HepG2 (cell line): Measurements from ENCODE around the gene AHSG. TPM values are rescaled to one million over a fixed set of nuclear protein-coding genes. Genes with fewer than 3 reads are reported as not detected.

ENCODE experiments used
- GATAD2A ChIP-seq: IDR thresholded peaks from 2 replicates; pipeline ENCODE4 v1.6.1; 2016
- GTF2F1 ChIP-seq: fragments of 150-350 bp; IDR thresholded peaks from 2 replicates; pipeline ENCODE4 v1.6.1; 2014; ENCODE audit warnings: low read length
- KDM5B ChIP-seq: sonication (generic); formaldehyde crosslinking; IDR thresholded peaks from 2 replicates; pipeline ENCODE4 v1.4.0; 2020; ENCODE audit warnings: missing genetic modification reagents, mild to moderate bottlenecking, borderline replicate concordance
- MEIS2 ChIP-seq: sonication (generic); formaldehyde crosslinking; IDR thresholded peaks from 2 replicates; pipeline ENCODE4 v1.9.0; 2021; ENCODE audit warnings: mild to moderate bottlenecking, missing genetic modification reagents
- NFYC ChIP-seq: IDR thresholded peaks from 2 replicates; pipeline ENCODE4 v1.6.1; 2016; ENCODE audit warnings: missing genetic modification reagents, missing compliant biosample characterization
- SAP130 ChIP-seq: IDR thresholded peaks from 2 replicates; pipeline ENCODE4 v1.6.1; 2016; ENCODE audit warnings: low read depth
- SKI ChIP-seq: fragments of 450-650 bp; IDR thresholded peaks from one replicate; pipeline ENCODE4 v1.6.1; 2018; ENCODE audit warnings: mild to moderate bottlenecking; ENCODE audit not compliant: partially characterized antibody
- TCF7L2 ChIP-seq: IDR thresholded peaks from 2 replicates; pipeline ENCODE4 v1.6.1; 2011; ENCODE audit warnings: mild to moderate bottlenecking, low read depth, low read length, moderate library complexity
- ZNF121 ChIP-seq: sonication (generic); formaldehyde crosslinking; IDR thresholded peaks from 2 replicates; pipeline ENCODE4 v1.5.0; 2020; ENCODE audit warnings: mild to moderate bottlenecking, missing genetic modification reagents
- ZNF251 ChIP-seq: sonication (generic); formaldehyde crosslinking; IDR thresholded peaks from 2 replicates; pipeline ENCODE4 v1.9.0; 2021; ENCODE audit warnings: mild to moderate bottlenecking, missing genetic modification reagents
- ZNF260 ChIP-seq: sonication (generic); formaldehyde crosslinking; IDR thresholded peaks from 2 replicates; pipeline ENCODE4 v1.4.0; 2020; ENCODE audit warnings: missing genetic modification reagents, low read depth, mild to moderate bottlenecking, borderline replicate concordance
- ZNF296 ChIP-seq: sonication (generic); formaldehyde crosslinking; conservative IDR thresholded peaks from 2 replicates; pipeline ENCODE4 v1.5.0; 2020; ENCODE audit warnings: mild to moderate bottlenecking, missing genetic modification reagents
- ZNF619 ChIP-seq: sonication (generic); formaldehyde crosslinking; IDR thresholded peaks from 2 replicates; pipeline ENCODE4 v1.4.0; 2020; ENCODE audit warnings: mild to moderate bottlenecking, missing genetic modification reagents
- ZNF749 ChIP-seq: sonication (generic); formaldehyde crosslinking; IDR thresholded peaks from 2 replicates; pipeline ENCODE4 v1.8.0; 2022; ENCODE audit warnings: mild to moderate bottlenecking, missing genetic modification reagents, moderate library complexity, borderline replicate concordance
- polyA plus RNA-seq, 8 experiments: library from polyadenylated mRNA; depleted of rRNA in 3 of 8; stranded (reverse) in 7 of 8; unstranded in 1 of 8; fragments of >200 nt; fragmentation: Illumina TruSeq in 4 of 8; extraction: Trizol in 4 of 8; gene quantifications; 2 replicates each; pipeline versions ENCODE4 v1.2.1 to v1.2.3, GENCODE V29; 2011 to 2016; ENCODE audit warnings: low read depth in 4 of 8, missing spikeins in 1 of 8, mixed read lengths in 1 of 8; ENCODE audit not compliant: insufficient read depth in 1 of 8
- total RNA-seq, 5 experiments: library from RNA; depleted of rRNA; stranded (reverse); fragments of >200 nt; fragmentation: Illumina TruSeq; extraction: Trizol; gene quantifications; 2 replicates each; pipeline ENCODE4 v1.2.3, GENCODE V29; 2016; ENCODE audit warnings: low read depth in 1 of 5
- TF ChIP-seq, protein P1 (sequence below): sonication (generic); formaldehyde crosslinking; IDR thresholded peaks from 2 replicates; pipeline ENCODE4 v1.8.1; 2022; ENCODE audit warnings: mild to moderate bottlenecking, missing genetic modification reagents
- TF ChIP-seq, protein P2 (sequence below): sonication (generic); formaldehyde crosslinking; IDR thresholded peaks from 2 replicates; pipeline ENCODE4 v1.4.0; 2020; ENCODE audit warnings: mild to moderate bottlenecking, missing genetic modification reagents, borderline replicate concordance
- TF ChIP-seq, protein P3 (sequence below): sonication (generic); formaldehyde crosslinking; IDR thresholded peaks from 2 replicates; pipeline ENCODE4 v1.5.0; 2020; ENCODE audit warnings: missing genetic modification reagents
- TF ChIP-seq, protein P4 (sequence below): sonication (generic); formaldehyde crosslinking; IDR thresholded peaks from 2 replicates; pipeline ENCODE4 v1.5.0; 2020; ENCODE audit warnings: missing genetic modification reagents, mild to moderate bottlenecking, borderline replicate concordance
- TF ChIP-seq, protein P5 (sequence below): sonication (generic); formaldehyde crosslinking; IDR thresholded peaks from 2 replicates; pipeline ENCODE4 v1.4.0; 2020; ENCODE audit warnings: mild to moderate bottlenecking, missing genetic modification reagents

Gene AHSG
- total and polyA plus RNA-seq, 2 of the 13 experiments (the other 11 are each of a cell fraction or from before 2014, with no cell fraction given) = 2,043 to 19,152 TPM

DNA sequence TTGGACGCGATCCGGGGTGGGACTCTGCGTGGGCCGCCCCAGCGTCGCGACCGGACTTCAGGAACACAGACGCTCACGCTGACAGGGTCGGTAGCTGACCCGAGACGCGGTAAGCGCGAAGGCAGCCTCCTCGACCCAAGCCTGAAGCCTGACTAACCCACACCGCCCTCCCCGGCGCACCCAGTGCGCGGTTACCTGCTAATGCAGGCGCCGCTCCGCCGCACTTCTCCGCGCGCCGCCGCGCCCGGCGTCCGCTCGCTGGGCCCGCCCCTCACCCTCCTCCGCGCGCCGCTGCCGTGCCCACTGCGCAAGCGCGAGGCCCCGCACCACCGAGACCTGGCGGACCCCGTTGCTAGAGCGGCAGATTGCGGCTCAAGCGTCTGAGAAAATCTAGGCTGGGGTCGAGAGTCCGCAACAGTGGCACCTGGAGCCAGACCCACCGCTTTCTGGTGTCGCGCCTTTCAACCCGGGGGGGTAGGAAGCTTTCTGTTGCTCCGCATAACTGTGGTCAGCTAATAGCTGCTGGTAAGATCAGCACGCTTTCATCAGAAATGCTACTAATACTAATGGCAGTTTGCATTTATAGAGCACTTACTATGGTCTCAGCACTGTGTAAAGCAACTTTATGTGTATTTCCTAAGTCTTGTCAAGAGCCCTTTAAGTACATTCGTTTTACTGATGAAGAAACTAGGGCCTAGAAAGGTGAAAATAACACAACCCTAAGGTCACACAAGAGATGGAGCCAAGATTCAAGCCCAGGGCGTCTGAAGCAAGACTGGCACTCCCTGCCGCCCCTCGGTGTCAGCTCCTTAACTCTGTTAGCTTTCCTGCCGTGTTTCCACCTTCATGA lies 45.6 kb upstream of the AHSG start, which contains the start of gene TBCCD1 (continued):
- TF ChIP-seq, protein P1, sequence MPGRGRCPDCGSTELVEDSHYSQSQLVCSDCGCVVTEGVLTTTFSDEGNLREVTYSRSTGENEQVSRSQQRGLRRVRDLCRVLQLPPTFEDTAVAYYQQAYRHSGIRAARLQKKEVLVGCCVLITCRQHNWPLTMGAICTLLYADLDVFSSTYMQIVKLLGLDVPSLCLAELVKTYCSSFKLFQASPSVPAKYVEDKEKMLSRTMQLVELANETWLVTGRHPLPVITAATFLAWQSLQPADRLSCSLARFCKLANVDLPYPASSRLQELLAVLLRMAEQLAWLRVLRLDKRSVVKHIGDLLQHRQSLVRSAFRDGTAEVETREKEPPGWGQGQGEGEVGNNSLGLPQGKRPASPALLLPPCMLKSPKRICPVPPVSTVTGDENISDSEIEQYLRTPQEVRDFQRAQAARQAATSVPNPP (CRISPR knock-in tag) = peak; percentile 91; the same call in 1 of the 2 replicates
- peak; percentile 53; the same call in 1 of the 2 replicates for TF ChIP-seq MEIS2 (CRISPR knock-in tag)
- no peak for TF ChIP-seq ZNF260 (CRISPR knock-in tag)
- peak; percentile 61 for TF ChIP-seq NFYC (CRISPR knock-in tag)
- no peak for TF ChIP-seq ZNF619
- TF ChIP-seq, protein P2, sequence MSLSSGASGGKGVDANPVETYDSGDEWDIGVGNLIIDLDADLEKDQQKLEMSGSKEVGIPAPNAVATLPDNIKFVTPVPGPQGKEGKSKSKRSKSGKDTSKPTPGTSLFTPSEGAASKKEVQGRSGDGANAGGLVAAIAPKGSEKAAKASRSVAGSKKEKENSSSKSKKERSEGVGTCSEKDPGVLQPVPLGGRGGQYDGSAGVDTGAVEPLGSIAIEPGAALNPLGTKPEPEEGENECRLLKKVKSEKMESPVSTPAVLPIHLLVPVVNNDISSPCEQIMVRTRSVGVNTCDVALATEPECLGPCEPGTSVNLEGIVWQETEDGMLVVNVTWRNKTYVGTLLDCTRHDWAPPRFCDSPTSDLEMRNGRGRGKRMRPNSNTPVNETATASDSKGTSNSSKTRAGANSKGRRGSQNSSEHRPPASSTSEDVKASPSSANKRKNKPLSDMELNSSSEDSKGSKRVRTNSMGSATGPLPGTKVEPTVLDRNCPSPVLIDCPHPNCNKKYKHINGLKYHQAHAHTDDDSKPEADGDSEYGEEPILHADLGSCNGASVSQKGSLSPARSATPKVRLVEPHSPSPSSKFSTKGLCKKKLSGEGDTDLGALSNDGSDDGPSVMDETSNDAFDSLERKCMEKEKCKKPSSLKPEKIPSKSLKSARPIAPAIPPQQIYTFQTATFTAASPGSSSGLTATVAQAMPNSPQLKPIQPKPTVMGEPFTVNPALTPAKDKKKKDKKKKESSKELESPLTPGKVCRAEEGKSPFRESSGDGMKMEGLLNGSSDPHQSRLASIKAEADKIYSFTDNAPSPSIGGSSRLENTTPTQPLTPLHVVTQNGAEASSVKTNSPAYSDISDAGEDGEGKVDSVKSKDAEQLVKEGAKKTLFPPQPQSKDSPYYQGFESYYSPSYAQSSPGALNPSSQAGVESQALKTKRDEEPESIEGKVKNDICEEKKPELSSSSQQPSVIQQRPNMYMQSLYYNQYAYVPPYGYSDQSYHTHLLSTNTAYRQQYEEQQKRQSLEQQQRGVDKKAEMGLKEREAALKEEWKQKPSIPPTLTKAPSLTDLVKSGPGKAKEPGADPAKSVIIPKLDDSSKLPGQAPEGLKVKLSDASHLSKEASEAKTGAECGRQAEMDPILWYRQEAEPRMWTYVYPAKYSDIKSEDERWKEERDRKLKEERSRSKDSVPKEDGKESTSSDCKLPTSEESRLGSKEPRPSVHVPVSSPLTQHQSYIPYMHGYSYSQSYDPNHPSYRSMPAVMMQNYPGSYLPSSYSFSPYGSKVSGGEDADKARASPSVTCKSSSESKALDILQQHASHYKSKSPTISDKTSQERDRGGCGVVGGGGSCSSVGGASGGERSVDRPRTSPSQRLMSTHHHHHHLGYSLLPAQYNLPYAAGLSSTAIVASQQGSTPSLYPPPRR (CRISPR knock-in tag) = 0 out of 2 replicates have a peak, but pooled peaks have one; percentile 59
- no peak for TF ChIP-seq ZNF121 (CRISPR knock-in tag)
- TF ChIP-seq TCF7L2 = no peak
- TF ChIP-seq KDM5B = peak; percentile 74; the same call in 1 of the 2 replicates
- no peak for TF ChIP-seq ZNF251 (CRISPR knock-in tag)
- no peak for TF ChIP-seq ZNF296 (CRISPR knock-in tag)
- TF ChIP-seq, protein P3, sequence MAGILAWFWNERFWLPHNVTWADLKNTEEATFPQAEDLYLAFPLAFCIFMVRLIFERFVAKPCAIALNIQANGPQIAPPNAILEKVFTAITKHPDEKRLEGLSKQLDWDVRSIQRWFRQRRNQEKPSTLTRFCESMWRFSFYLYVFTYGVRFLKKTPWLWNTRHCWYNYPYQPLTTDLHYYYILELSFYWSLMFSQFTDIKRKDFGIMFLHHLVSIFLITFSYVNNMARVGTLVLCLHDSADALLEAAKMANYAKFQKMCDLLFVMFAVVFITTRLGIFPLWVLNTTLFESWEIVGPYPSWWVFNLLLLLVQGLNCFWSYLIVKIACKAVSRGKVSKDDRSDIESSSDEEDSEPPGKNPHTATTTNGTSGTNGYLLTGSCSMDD (CRISPR knock-in tag) = no peak
- TF ChIP-seq GATAD2A (CRISPR knock-in tag) = peak; percentile 64
- peak; percentile 89 for TF ChIP-seq SAP130 (CRISPR knock-in tag)
- TF ChIP-seq GTF2F1 = no peak
- TF ChIP-seq, protein P4, sequence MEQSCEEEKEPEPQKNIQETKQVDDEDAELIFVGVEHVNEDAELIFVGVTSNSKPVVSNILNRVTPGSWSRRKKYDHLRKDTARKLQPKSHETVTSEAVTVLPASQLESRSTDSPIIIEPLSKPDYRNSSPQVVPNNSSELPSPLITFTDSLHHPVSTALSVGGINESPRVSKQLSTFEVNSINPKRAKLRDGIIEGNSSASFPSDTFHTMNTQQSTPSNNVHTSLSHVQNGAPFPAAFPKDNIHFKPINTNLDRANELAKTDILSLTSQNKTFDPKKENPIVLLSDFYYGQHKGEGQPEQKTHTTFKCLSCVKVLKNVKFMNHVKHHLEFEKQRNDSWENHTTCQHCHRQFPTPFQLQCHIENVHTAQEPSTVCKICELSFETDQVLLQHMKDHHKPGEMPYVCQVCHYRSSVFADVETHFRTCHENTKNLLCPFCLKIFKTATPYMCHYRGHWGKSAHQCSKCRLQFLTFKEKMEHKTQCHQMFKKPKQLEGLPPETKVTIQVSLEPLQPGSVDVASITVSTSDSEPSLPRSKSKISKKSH (CRISPR knock-in tag) = peak; percentile 85; the same call in 1 of the 2 replicates
- TF ChIP-seq ZNF749 = peak; percentile 70; the same call in 1 of the 2 replicates
- TF ChIP-seq, protein P5, sequence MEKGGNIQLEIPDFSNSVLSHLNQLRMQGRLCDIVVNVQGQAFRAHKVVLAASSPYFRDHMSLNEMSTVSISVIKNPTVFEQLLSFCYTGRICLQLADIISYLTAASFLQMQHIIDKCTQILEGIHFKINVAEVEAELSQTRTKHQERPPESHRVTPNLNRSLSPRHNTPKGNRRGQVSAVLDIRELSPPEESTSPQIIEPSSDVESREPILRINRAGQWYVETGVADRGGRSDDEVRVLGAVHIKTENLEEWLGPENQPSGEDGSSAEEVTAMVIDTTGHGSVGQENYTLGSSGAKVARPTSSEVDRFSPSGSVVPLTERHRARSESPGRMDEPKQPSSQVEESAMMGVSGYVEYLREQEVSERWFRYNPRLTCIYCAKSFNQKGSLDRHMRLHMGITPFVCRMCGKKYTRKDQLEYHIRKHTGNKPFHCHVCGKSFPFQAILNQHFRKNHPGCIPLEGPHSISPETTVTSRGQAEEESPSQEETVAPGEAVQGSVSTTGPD (CRISPR knock-in tag) = no peak
- peak; percentile 82 for TF ChIP-seq SKI
